Activated CD4-positive, alpha-beta T cell treated with anti-CD3 and anti-CD28 coated beads, Interleukin-2, amount 10 ng/mL, durations not matched to agents 7 days and 5 days (primary cell): ENCODE results near the gene MAPKBP1. TPM values are rescaled to one million over a fixed set of nuclear protein-coding genes. Genes with fewer than 3 reads are reported as not detected.
"Not testable (repeated sequence)": the region's sequence is repeated elsewhere in the genome, so short reads cannot be mapped to it uniquely, and the experiment has no call there.

Source experiments
- CTCF ChIA-PET: fragments of 350-600 bp; sonication (Branson Sonifier 250); formaldehyde crosslinking; loops from one replicate; lab custom pipeline; 2021; ENCODE audit warnings: antibody characterized with exemption; lab: Charles Lee
- POLR2A ChIA-PET: fragments of 350-600 bp; sonication (Branson Sonifier 250); formaldehyde crosslinking; loops from one replicate; lab custom pipeline; 2021; ENCODE audit warnings: antibody characterized with exemption; lab: Charles Lee
- DNase-seq: peaks from one replicate; pipeline ENCODE4 v3.0.0-alpha.2; 2020
- H3K27ac Mint-ChIP-seq: one replicate; pipeline ENCODE4 v1.8.0; 2021; ENCODE audit warnings: mild to moderate bottlenecking, moderate library complexity, mixed read lengths
- H3K27me3 Mint-ChIP-seq: one replicate; pipeline ENCODE4 v1.8.0; 2021; ENCODE audit warnings: mixed read lengths
- H3K36me3 Mint-ChIP-seq: one replicate; pipeline ENCODE4 v1.8.0; 2021; ENCODE audit warnings: low read depth, mixed read lengths
- H3K4me1 Mint-ChIP-seq: one replicate; pipeline ENCODE4 v1.8.0; 2021; ENCODE audit warnings: mixed read lengths
- H3K4me3 Mint-ChIP-seq: one replicate; pipeline ENCODE4 v1.8.0; 2021; ENCODE audit warnings: mild to moderate bottlenecking, moderate library complexity, mixed read lengths
- H3K9me3 Mint-ChIP-seq: one replicate; pipeline ENCODE4 v1.8.0; 2021; ENCODE audit warnings: mixed read lengths
- total RNA-seq, 2 experiments: library from RNA; stranded (reverse); gene quantifications; one replicate each; pipeline ENCODE4 v1.2.3, GENCODE V29; 2021

Gene MAPKBP1, protein sequence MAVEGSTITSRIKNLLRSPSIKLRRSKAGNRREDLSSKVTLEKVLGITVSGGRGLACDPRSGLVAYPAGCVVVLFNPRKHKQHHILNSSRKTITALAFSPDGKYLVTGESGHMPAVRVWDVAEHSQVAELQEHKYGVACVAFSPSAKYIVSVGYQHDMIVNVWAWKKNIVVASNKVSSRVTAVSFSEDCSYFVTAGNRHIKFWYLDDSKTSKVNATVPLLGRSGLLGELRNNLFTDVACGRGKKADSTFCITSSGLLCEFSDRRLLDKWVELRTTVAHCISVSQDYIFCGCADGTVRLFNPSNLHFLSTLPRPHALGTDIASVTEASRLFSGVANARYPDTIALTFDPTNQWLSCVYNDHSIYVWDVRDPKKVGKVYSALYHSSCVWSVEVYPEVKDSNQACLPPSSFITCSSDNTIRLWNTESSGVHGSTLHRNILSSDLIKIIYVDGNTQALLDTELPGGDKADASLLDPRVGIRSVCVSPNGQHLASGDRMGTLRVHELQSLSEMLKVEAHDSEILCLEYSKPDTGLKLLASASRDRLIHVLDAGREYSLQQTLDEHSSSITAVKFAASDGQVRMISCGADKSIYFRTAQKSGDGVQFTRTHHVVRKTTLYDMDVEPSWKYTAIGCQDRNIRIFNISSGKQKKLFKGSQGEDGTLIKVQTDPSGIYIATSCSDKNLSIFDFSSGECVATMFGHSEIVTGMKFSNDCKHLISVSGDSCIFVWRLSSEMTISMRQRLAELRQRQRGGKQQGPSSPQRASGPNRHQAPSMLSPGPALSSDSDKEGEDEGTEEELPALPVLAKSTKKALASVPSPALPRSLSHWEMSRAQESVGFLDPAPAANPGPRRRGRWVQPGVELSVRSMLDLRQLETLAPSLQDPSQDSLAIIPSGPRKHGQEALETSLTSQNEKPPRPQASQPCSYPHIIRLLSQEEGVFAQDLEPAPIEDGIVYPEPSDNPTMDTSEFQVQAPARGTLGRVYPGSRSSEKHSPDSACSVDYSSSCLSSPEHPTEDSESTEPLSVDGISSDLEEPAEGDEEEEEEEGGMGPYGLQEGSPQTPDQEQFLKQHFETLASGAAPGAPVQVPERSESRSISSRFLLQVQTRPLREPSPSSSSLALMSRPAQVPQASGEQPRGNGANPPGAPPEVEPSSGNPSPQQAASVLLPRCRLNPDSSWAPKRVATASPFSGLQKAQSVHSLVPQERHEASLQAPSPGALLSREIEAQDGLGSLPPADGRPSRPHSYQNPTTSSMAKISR (N-terminal part only)
- total RNA-seq, result 10 to 100 TPM; 29.8 to 31.2 TPM

DNA sequence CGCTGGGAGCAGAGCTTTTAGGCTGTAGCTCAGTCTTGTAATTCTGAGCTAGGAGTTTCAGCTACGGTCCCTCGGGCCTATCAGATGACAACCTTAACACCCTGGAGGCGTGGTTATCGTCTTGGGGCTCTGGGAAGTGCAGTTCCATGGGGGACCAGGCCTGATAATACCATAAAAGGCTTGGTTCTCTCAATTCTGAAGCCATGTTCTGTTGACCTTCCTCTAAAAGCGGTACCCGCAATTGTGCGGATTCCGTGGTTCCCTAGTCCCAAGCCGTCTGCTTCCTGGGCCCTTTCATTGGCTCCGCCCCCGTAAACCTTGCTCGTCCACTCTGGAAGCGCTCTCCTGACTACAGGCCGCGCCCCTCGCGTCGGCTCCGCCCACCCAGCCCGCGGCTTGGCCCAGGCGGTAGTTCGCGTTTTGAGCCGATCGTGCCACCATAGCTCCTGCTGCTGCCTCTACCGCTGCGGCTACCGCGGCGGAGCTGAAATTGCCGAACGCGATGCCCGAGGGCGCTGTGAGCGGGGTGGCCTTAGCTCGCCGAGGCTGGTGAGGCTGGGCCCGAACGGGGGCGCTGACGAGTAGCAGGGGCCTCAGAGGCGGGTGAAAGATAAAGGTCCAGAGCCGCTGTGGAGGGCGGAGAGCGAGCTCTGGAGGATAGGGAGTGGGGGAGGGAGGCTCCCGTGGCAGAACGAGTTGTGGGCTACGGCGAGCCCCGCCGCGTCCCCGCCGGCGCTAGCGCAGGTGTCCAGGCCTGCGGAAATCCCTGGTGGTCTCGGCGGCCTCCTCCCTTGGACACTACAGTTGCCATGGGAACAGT, at the start of gene MAPKBP1:
Gene MAPKBP1, plus strand, starts transcription at position 423 of the 820 bp plus-strand sequence. CDS start 792 bp downstream, outside the sequence.
- Mint-ChIP-seq H3K4me1 (peaks cover 60% of the 10 kb centered on the region), H3K27me3 (no peaks in the 10 kb centered on the region), H3K27ac (peak within 1 kb of the TSS; percentile 93), H3K4me3 (peak within 1 kb of the TSS; percentile 90), H3K36me3 (peaks cover 3% of the 10 kb centered on the region), H3K9me3 (no peaks in the 10 kb centered on the region)
- CTCF ChIA-PET, result interaction anchor here (0.5 to 10.9 kb wide), 49 partner anchors 8 to 544 kb away, joined by 3 to 166 read pairs (median 4); partner anchors contain the start of genes CHP1, EHD4, EXD1 and JMJD7
- peak; percentile 98 for DNase-seq
- POLR2A ChIA-PET, result interaction anchor here (0.6 to 1.2 kb wide), 3 partner anchors 35 to 163 kb away, joined by 3 read pairs; no protein-coding TSS in a partner anchor

DNA sequence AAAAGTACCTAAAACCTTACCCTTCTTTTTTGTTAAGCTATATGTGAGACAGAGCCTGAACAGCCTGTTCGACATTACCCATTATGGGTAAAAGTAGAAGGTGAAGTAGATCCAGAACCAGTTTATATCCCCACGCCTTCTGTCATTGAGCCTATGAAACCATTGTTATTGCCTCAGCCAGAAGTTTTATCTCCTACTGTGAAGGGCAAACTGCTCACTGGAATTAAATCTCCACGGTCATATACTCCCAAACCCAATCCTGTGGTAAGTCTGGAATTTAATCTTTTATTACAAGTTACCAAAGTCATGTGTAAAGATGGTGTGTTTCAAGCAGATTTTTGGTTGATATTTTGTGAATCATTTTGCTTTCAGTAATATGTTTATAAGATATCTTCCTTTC, 47.1 kb upstream of the MAPKBP1 start:
- no peak overlapping the region for H3K27ac Mint-ChIP-seq
- DNase-seq, result no peak
- ChIA-PET CTCF (interaction anchor here (0.7 to 1.8 kb wide), 2 partner anchors 225 to 262 kb away, joined by 4 to 5 read pairs; no protein-coding TSS in a partner anchor), POLR2A (no interaction called here)
- H3K4me1 Mint-ChIP-seq, result no peaks in the 10 kb centered on the region
- no peaks in the 10 kb centered on the region for H3K27me3 Mint-ChIP-seq
- no peaks in the 10 kb centered on the region for H3K9me3 Mint-ChIP-seq
- peaks cover 4% of the 10 kb centered on the region for H3K36me3 Mint-ChIP-seq
- no peak overlapping the region for H3K4me3 Mint-ChIP-seq

DNA sequence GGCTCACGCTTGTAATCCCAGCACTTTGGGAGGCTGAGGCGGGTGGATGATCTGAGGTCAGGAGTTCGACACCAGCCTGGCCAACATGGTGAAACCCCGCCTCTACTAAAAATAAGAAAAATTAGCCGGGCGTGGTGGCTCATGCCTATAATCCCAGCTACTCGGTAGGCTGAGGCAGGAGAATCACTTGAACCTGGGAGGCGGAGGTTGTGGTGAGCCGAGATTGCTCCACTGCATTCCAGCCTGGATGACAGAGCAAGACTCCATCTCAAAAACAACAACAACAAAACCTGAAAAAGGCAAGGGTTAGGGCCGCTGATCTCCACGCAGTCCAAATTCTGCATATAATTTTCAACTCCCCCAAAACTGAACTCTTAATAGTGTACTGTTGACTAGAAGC, 46.2 kb upstream of the MAPKBP1 start:
- CTCF ChIA-PET, H3K27me3 Mint-ChIP-seq, H3K4me3 Mint-ChIP-seq, POLR2A ChIA-PET, H3K4me1 Mint-ChIP-seq, H3K27ac Mint-ChIP-seq, H3K9me3 Mint-ChIP-seq, DNase-seq, H3K36me3 Mint-ChIP-seq: not testable (repeated sequence)

DNA sequence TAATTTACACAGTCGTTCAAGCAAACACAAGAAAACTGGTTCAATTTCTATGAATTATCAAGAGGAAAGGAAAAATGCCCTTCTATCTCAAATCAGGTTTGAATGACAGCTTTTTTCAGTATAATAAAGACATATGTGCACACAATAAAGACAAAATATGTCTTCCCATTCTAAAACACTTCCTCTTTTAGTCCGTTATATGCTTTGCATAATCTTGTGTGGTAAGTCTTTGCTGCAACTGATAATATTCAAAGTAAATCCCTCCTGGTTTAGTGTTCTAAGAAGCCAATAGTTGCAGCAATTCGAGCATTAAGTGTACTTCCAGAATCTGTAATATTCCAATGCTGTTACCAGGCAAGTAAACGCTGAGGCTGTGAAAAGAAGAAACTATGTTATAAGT, 43.7 kb upstream of the MAPKBP1 start:
- H3K4me1 Mint-ChIP-seq, result no peaks in the 10 kb centered on the region
- POLR2A ChIA-PET, result no interaction called here
- H3K27ac Mint-ChIP-seq, result no peak overlapping the region
- H3K27me3 Mint-ChIP-seq, result no peaks in the 10 kb centered on the region
- DNase-seq, result no peak
- CTCF ChIA-PET, result no interaction called here
- H3K9me3 Mint-ChIP-seq, result no peaks in the 10 kb centered on the region
- no peak overlapping the region for H3K4me3 Mint-ChIP-seq
- H3K36me3 Mint-ChIP-seq, result peaks cover 11% of the 10 kb centered on the region

DNA sequence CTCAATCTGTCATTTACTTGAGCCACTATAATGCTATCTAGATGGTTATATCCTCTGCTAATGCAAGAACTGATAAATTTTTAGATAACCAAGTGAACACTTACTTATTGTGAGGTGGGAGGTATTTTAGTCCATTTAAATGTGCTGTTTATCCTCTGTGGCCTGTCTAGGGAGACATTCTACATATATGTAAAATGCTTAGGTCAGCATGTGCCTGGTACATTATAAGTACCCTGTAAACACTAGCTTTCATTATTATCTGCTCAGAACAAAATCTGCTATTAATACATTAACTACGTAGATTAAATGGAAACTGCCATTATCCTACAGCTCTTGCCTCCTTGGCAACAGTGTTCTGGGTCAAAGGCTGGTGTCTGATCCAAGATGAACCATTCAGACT, 41.8 kb upstream of the MAPKBP1 start:
- Mint-ChIP-seq H3K36me3 (peaks cover 17% of the 10 kb centered on the region), H3K27me3 (no peaks in the 10 kb centered on the region), H3K4me3 (no peak overlapping the region), H3K4me1 (peaks cover 2% of the 10 kb centered on the region), H3K9me3 (no peaks in the 10 kb centered on the region), H3K27ac (no peak overlapping the region)
- POLR2A ChIA-PET, result no interaction called here
- DNase-seq, result no peak
- CTCF ChIA-PET, result interaction anchor here (0.7 kb wide), 1 partner anchor 76 kb away, joined by 3 read pairs; no protein-coding TSS in a partner anchor

DNA sequence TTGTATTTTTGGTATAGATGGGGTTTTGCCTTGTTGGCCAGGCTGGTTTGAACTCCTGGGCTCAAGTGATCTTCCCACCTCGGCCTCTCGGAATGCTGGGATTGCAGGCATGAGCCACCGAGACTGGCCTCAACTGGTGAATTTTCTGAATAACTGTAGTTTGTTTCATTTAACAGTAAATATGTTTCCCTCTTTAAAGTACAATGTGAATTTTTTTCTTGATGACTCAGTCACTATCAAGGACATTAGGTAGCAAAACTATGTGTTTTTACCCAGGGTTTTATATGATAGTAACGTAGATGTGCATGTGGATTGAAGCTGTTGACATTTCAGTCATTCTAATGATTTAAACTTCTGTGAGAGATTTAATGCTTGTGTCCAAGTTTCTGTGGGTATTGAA, 40.2 kb upstream of the MAPKBP1 start:
- Mint-ChIP-seq H3K27me3 (no peaks in the 10 kb centered on the region), H3K4me3 (no peak overlapping the region), H3K36me3 (peaks cover 20% of the 10 kb centered on the region), H3K4me1 (peaks cover 2% of the 10 kb centered on the region), H3K27ac (no peak overlapping the region), H3K9me3 (no peaks in the 10 kb centered on the region)
- no peak for DNase-seq
- CTCF ChIA-PET, result interaction anchor here (0.6 kb wide), 2 partner anchors 64 to 263 kb away, joined by 3 to 4 read pairs; no protein-coding TSS in a partner anchor
- POLR2A ChIA-PET, result no interaction called here

DNA sequence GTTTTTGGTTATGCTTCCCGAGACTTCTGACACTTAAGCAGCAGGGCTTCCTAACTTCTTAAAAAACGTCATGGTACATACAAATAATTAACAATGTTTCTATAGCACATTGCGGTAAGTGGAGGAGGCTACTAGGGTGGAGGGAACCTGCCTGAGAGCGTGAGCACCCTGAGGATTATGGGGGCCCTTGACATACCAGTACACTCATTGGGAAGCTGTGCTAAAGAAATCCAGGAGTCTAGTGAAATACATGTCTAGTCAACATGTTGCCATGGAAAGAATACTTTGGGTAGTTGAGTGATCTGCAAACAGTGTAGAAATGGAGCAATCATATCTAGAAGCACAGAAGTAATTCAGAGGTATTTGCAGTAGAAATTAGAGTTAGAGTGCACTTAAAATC, 39.2 kb upstream of the MAPKBP1 start:
- no peak overlapping the region for H3K27ac Mint-ChIP-seq
- ChIA-PET POLR2A (interaction anchor here (0.7 kb wide), 1 partner anchor 343 kb away, joined by 7 read pairs; no protein-coding TSS in a partner anchor), CTCF (no interaction called here)
- H3K4me3 Mint-ChIP-seq, result no peak overlapping the region
- peaks cover 18% of the 10 kb centered on the region for H3K36me3 Mint-ChIP-seq
- no peaks in the 10 kb centered on the region for H3K9me3 Mint-ChIP-seq
- H3K27me3 Mint-ChIP-seq, result no peaks in the 10 kb centered on the region
- H3K4me1 Mint-ChIP-seq, result peaks cover 2% of the 10 kb centered on the region
- DNase-seq, result no peak

DNA sequence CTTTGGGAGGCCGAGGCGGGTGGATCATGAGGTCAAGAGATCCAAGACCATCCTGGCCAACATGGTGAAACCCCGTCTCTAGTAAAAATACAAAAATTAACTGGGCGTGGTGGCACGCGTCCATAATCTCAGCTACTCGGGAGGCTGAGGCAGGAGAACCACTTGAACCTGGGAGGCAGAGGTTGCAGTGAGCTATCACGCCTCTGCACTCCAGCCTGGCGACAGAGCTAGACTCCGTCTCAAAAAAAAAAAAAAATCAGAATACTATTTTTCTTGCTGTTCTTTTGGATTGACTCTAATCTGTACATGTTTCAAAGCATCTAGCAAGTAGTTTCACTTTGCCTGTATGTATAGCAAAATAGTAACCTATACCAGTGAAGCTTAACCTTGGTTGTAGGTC, 38.8 kb upstream of the MAPKBP1 start:
- DNase-seq, H3K4me1 Mint-ChIP-seq, H3K27me3 Mint-ChIP-seq, CTCF ChIA-PET, H3K27ac Mint-ChIP-seq, H3K4me3 Mint-ChIP-seq, H3K9me3 Mint-ChIP-seq: not testable (repeated sequence)
- POLR2A ChIA-PET, result interaction anchor here (0.7 kb wide), 1 partner anchor 342 kb away, joined by 7 read pairs; no protein-coding TSS in a partner anchor
- H3K36me3 Mint-ChIP-seq, result peaks cover 18% of the 10 kb centered on the region

DNA sequence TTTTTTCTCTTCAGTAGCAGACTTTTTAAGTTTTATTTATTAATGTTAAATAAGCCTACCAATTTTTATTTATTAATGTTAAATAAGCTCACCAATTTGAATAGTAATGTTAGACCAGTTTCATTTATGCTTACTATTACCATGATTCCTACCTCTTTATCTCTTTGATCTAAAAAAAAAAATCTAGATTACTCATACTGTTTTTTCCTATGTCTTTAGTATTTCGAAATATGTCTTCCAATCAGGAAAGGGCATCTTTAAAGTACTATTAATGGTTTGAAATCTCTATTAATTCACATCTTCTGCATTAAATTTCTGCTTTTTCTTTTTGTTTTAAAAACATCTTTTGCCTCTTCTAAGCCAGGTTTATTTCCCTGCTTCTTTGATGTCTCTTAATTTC, 27.5 kb upstream of the MAPKBP1 start:
- Mint-ChIP-seq H3K27ac (no peak overlapping the region), H3K4me1 (no peaks in the 10 kb centered on the region), H3K9me3 (no peaks in the 10 kb centered on the region), H3K4me3 (no peak overlapping the region), H3K36me3 (peaks cover 27% of the 10 kb centered on the region), H3K27me3 (no peaks in the 10 kb centered on the region)
- no peak for DNase-seq
- CTCF ChIA-PET, result interaction anchor here (0.6 kb wide), 1 partner anchor 93 kb away, joined by 3 read pairs; no protein-coding TSS in a partner anchor
- POLR2A ChIA-PET, result no interaction called here

DNA sequence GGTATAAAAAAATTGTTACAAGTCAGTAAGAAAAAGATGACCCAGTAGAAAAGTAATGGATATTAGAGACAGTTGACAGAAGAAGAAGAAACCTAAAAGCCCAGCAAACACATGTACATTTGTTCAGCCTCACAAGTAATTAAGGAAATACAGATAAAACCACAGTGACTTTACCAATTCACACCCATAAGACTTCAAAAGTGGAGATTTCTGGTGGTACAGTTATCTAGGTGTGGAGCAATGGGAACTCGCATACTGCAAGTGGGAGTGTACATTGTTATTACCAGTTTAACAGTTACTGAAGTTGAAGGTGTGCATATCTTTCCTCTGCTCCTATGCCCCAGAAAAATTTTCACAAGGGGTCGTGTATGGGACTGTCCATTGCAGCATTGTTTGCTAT, 18.1 kb upstream of the MAPKBP1 start:
- Mint-ChIP-seq H3K27me3 (no peaks in the 10 kb centered on the region), H3K27ac (peak overlapping the region; percentile 11), H3K9me3 (no peaks in the 10 kb centered on the region), H3K4me1 (peaks cover 3% of the 10 kb centered on the region), H3K4me3 (no peak overlapping the region), H3K36me3 (peaks cover 14% of the 10 kb centered on the region)
- no peak for DNase-seq
- CTCF ChIA-PET, result no interaction called here
- POLR2A ChIA-PET, result no interaction called here

DNA sequence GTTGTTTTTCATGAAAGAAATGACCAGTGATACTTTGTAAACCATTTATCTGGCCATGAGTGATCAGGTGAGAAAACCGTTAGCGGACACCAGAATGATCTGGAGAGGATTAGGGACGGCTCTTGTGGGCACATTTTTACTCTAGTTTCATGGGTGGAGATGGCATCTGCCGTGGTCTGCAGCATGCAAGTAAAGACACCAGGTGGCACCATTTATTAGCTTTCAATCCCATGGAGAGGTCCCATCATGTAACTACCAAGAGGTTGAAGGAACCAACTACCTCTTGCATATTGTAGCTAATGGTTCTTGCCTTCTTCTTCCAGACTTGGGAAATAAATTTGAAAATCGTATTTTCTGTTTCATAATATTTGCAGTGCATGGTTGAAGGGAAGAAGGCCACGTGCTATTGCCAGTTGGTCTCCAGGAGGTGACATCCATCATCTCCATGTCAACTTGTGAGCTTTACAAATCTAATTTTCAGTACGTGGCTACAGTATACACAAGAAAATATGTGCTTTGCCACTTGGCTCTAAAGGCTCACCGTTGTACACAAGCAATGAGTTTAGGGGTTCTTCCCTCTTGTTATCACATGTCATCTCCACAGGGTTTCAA, 1.5 kb upstream of the MAPKBP1 start:
- Mint-ChIP-seq H3K27me3 (no peaks in the 10 kb centered on the region), H3K4me3 (peak overlapping the region; percentile 90), H3K27ac (peak overlapping the region; percentile 27), H3K36me3 (no peaks in the 10 kb centered on the region), H3K4me1 (peaks cover 47% of the 10 kb centered on the region), H3K9me3 (no peaks in the 10 kb centered on the region)
- peak; percentile 74 for DNase-seq
- CTCF ChIA-PET, result interaction anchor here (0.6 to 10.9 kb wide), 26 partner anchors 9 to 597 kb away, joined by 3 to 166 read pairs (median 4); partner anchors contain the start of genes EHD4 and JMJD7
- POLR2A ChIA-PET, result interaction anchor here (0.8 to 1.3 kb wide), 4 partner anchors 18 to 164 kb away, joined by 3 to 4 read pairs (median 3); no protein-coding TSS in a partner anchor
